Panc1 (cell line): ENCODE data around the gene GNAT3. TPM values are rescaled to one million over a fixed set of nuclear protein-coding genes. Genes with fewer than 3 reads are reported as not detected.

Experiments
- ATAC-seq: fragments of 200-7000 bp; cut with Tn5 transposase; 2 replicates; pipeline ENCODE4 v1.9.1; 2020; ENCODE audit warnings: mild to moderate bottlenecking, moderate library complexity
- BruUV-seq: library from RNA; stranded (reverse); fragments of 400-500 nt; replicated peaks from 2 replicates; lab custom pipeline; 2021; lab: Mats Ljungman, UMichigan
- CTCF ChIA-PET: fragments of 300-600 bp; sonication (Branson Sonifier 250); formaldehyde crosslinking; loops from one replicate; lab custom pipeline; 2022; ENCODE audit warnings: antibody characterized with exemption; lab: Charles Lee
- POLR2A ChIA-PET: fragments of 300-600 bp; sonication (Branson Sonifier 250); formaldehyde crosslinking; loops from one replicate; lab custom pipeline; 2022; ENCODE audit warnings: antibody characterized with exemption; lab: Charles Lee
- DNase-seq: peaks from one replicate; pipeline ENCODE4 v3.0.0-alpha.2; 2010; ENCODE audit warnings: low read depth, low spot score
- H3K27ac ChIP-seq: 2 replicates; pipeline ENCODE4 v1.5.1; 2011; ENCODE audit warnings: mild to moderate bottlenecking, low read length, inconsistent platforms
- H3K27me3 ChIP-seq: fragments of 200-500 bp; sonication (Bioruptor generic); 2 replicates; pipeline ENCODE4 v1.6.0; 2014; ENCODE audit warnings: low read length, inconsistent platforms; ENCODE audit not compliant: control insufficient read depth, insufficient read depth
- H3K36me3 ChIP-seq: fragments of 200-500 bp; sonication (Bioruptor generic); 2 replicates; pipeline ENCODE4 v1.5.1; 2014; ENCODE audit warnings: inconsistent platforms, mild to moderate bottlenecking, low read length, moderate library complexity; ENCODE audit not compliant: control insufficient read depth, insufficient read depth
- H3K4me1 ChIP-seq: 2 replicates; pipeline ENCODE4 v1.5.1; 2011; ENCODE audit warnings: inconsistent platforms, mild to moderate bottlenecking, low read length, moderate library complexity; ENCODE audit not compliant: control insufficient read depth, insufficient read depth
- H3K4me3 ChIP-seq, 2 experiments: 2 replicates each; pipeline ENCODE4 v1.5.1; 2011 to 2012; ENCODE audit warnings: low read depth in 2 of 2, low read length in 2 of 2, mild to moderate bottlenecking in 2 of 2, inconsistent platforms in 1 of 2, moderate library complexity in 1 of 2
- H3K9me3 ChIP-seq: fragments of 200-500 bp; sonication (Bioruptor generic); 2 replicates; pipeline ENCODE4 v1.5.1; 2014; ENCODE audit warnings: low read depth, mild to moderate bottlenecking, inconsistent platforms, low read length, moderate library complexity; ENCODE audit not compliant: control insufficient read depth, insufficient read depth
- POLR2AphosphoS5 ChIP-seq: IDR thresholded peaks from 2 replicates; pipeline ENCODE4 v1.6.1; 2012; ENCODE audit warnings: mild to moderate bottlenecking, low read depth, low read length, moderate library complexity
- SIN3A ChIP-seq: IDR thresholded peaks from 2 replicates; pipeline ENCODE4 v1.6.1; 2012; ENCODE audit warnings: low read depth, mild to moderate bottlenecking, low read length, moderate library complexity, borderline replicate concordance; ENCODE audit not compliant: insufficient read depth
- TCF7L2 ChIP-seq: IDR thresholded peaks from 2 replicates; pipeline ENCODE4 v1.6.1; 2011; ENCODE audit warnings: mild to moderate bottlenecking, low read depth, low read length, inconsistent platforms
- in situ Hi-C: cut with HindIII; loops from 2 replicates; pipeline ENCODE4 v1.10.0; 2016; ENCODE audit warnings: low sequenced_read_pairs, low pct_unique_long_range_greater_than_20kb
- intact Hi-C: fragments of 100-400 bp; cut with micrococcal nuclease; formaldehyde crosslinking; loops from one replicate; pipeline ENCODE4 v1.10.0; 2022; ENCODE audit not compliant: unreplicated experiment
- total RNA-seq: library from RNA; stranded (reverse); gene quantifications from one replicate; pipeline ENCODE4 v1.2.1, GENCODE V29; 2021; ENCODE audit not compliant: unreplicated experiment
- TF ChIP-seq, protein P1 (sequence below), 2 experiments: IDR thresholded peaks; 2 replicates each; pipeline ENCODE4 v1.6.1; 2011 to 2012; ENCODE audit warnings: low read depth in 2 of 2, control low read depth in 1 of 2, low read length in 1 of 2, mild to moderate bottlenecking in 1 of 2, moderate library complexity in 1 of 2; ENCODE audit not compliant: insufficient read depth in 1 of 2
- TF ChIP-seq, protein P2 (sequence below): fragments of 450-650 bp; IDR thresholded peaks from 2 replicates; pipeline ENCODE4 v1.5.1; 2017; ENCODE audit warnings: mild to moderate bottlenecking

The GNAT3 gene
- total RNA-seq, 1 experiment from 2014 or later: not detected

GRCh38 chr7:80528689-80529088, 16.8 kb upstream of the GNAT3 start:
- no TSS peak for BruUV-seq
- H3K9me3 ChIP-seq: no peaks in the 10 kb centered on the region
- ChIA-PET POLR2A (no interaction called here), CTCF (no interaction called here)
- no peaks in the 10 kb centered on the region for H3K27me3 ChIP-seq
- H3K27ac ChIP-seq: no peak overlapping the region
- no peak for ATAC-seq
- no peaks in the 10 kb centered on the region for H3K4me1 ChIP-seq
- no peaks in the 10 kb centered on the region for H3K36me3 ChIP-seq
- TF ChIP-seq POLR2AphosphoS5 (no peak), SIN3A (no peak), TCF7L2 (no peak)
- TF ChIP-seq, protein P1, sequence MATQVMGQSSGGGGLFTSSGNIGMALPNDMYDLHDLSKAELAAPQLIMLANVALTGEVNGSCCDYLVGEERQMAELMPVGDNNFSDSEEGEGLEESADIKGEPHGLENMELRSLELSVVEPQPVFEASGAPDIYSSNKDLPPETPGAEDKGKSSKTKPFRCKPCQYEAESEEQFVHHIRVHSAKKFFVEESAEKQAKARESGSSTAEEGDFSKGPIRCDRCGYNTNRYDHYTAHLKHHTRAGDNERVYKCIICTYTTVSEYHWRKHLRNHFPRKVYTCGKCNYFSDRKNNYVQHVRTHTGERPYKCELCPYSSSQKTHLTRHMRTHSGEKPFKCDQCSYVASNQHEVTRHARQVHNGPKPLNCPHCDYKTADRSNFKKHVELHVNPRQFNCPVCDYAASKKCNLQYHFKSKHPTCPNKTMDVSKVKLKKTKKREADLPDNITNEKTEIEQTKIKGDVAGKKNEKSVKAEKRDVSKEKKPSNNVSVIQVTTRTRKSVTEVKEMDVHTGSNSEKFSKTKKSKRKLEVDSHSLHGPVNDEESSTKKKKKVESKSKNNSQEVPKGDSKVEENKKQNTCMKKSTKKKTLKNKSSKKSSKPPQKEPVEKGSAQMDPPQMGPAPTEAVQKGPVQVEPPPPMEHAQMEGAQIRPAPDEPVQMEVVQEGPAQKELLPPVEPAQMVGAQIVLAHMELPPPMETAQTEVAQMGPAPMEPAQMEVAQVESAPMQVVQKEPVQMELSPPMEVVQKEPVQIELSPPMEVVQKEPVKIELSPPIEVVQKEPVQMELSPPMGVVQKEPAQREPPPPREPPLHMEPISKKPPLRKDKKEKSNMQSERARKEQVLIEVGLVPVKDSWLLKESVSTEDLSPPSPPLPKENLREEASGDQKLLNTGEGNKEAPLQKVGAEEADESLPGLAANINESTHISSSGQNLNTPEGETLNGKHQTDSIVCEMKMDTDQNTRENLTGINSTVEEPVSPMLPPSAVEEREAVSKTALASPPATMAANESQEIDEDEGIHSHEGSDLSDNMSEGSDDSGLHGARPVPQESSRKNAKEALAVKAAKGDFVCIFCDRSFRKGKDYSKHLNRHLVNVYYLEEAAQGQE (IDR thresholded peaks at IDR 0.05; ENCODE audit: insufficient read depth in 1 of 2, low read depth in 2 of 2, low read length in 1 of 2): no peak
- TF ChIP-seq, protein P2, sequence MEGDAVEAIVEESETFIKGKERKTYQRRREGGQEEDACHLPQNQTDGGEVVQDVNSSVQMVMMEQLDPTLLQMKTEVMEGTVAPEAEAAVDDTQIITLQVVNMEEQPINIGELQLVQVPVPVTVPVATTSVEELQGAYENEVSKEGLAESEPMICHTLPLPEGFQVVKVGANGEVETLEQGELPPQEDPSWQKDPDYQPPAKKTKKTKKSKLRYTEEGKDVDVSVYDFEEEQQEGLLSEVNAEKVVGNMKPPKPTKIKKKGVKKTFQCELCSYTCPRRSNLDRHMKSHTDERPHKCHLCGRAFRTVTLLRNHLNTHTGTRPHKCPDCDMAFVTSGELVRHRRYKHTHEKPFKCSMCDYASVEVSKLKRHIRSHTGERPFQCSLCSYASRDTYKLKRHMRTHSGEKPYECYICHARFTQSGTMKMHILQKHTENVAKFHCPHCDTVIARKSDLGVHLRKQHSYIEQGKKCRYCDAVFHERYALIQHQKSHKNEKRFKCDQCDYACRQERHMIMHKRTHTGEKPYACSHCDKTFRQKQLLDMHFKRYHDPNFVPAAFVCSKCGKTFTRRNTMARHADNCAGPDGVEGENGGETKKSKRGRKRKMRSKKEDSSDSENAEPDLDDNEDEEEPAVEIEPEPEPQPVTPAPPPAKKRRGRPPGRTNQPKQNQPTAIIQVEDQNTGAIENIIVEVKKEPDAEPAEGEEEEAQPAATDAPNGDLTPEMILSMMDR: no peak
- no peak for DNase-seq
- in situ Hi-C loops: no loop called here
- intact Hi-C loops: no loop called here
- no peak overlapping the region for H3K4me3 ChIP-seq

GRCh38 chr7:80526472-80526871, 14.6 kb upstream of the GNAT3 start:
- BruUV-seq: no TSS peak
- Histone ChIP-seq H3K27ac (no peak overlapping the region), H3K27me3 (no peaks in the 10 kb centered on the region), H3K9me3 (no peaks in the 10 kb centered on the region), H3K4me1 (no peaks in the 10 kb centered on the region), H3K36me3 (no peaks in the 10 kb centered on the region), H3K4me3 (no peak overlapping the region)
- TF ChIP-seq, protein P1 (IDR thresholded peaks at IDR 0.05; ENCODE audit: insufficient read depth in 1 of 2, low read depth in 2 of 2, low read length in 1 of 2): no peak
- TF ChIP-seq SIN3A (no peak), POLR2AphosphoS5 (no peak), TCF7L2 (no peak)
- TF ChIP-seq, protein P2: no peak
- DNase-seq (no peak), ATAC-seq (no peak)
- intact Hi-C loops: no loop called here
- ChIA-PET CTCF (no interaction called here), POLR2A (no interaction called here)
- in situ Hi-C loops: no loop called here
